AG09309 (cell line): ENCODE measurements around the gene FAM168A.

ENCODE experiments used
- DNase-seq: peaks from one replicate; pipeline ENCODE4 v3.0.0-alpha.2; 2010; ENCODE audit warnings: low read depth
- H3K4me3 ChIP-seq: 2 replicates; pipeline ENCODE4 v1.5.1; 2011; ENCODE audit warnings: mild to moderate bottlenecking, low read depth, low read length, moderate library complexity; ENCODE audit not compliant: control insufficient read depth
- TF ChIP-seq, protein P1 (sequence below): IDR thresholded peaks from 2 replicates; pipeline ENCODE4 v1.5.1; 2011; ENCODE audit warnings: mild to moderate bottlenecking, low read depth, low read length, inconsistent platforms; ENCODE audit not compliant: insufficient read depth, control insufficient read depth; ENCODE audit errors: missing control alignments

FAM168A gene

DNA sequence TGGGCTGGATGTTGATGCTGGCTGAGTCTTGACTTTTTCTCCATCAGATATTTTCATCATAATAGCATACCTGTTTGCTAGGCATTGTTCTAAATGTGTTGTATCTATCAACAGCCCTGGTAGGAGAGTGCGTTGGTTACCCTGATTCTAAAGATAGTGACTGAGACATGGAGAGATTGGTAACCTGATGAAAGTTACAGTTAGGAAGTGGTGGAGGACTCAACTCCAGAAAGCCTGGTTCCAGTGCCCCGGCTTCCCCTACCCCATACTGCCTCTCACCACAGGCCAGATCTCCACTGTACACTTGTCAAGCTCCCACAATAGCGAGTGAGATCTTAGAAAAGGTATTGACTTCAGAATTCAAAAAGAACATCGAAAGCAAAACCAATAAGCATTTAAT is 244.5 kb downstream of the FAM168A start:
- no peak for DNase-seq
- H3K4me3 ChIP-seq: no peak overlapping the region
- TF ChIP-seq, protein P1, sequence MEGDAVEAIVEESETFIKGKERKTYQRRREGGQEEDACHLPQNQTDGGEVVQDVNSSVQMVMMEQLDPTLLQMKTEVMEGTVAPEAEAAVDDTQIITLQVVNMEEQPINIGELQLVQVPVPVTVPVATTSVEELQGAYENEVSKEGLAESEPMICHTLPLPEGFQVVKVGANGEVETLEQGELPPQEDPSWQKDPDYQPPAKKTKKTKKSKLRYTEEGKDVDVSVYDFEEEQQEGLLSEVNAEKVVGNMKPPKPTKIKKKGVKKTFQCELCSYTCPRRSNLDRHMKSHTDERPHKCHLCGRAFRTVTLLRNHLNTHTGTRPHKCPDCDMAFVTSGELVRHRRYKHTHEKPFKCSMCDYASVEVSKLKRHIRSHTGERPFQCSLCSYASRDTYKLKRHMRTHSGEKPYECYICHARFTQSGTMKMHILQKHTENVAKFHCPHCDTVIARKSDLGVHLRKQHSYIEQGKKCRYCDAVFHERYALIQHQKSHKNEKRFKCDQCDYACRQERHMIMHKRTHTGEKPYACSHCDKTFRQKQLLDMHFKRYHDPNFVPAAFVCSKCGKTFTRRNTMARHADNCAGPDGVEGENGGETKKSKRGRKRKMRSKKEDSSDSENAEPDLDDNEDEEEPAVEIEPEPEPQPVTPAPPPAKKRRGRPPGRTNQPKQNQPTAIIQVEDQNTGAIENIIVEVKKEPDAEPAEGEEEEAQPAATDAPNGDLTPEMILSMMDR: no peak

- peak; percentile 40 for DNase-seq
- TF ChIP-seq, protein P1: peak; percentile 99
- no peak overlapping the region for H3K4me3 ChIP-seq
Measured at GRCh38 chr11:73350908-73351636, 246.8 kb downstream of the FAM168A start.
